ENCODE data around the gene TERB1.

GRCh38 chr16:66754211-66754610 lies 47.2 kb downstream of the TERB1 start:
- TF ChIP-seq, protein P1, sequence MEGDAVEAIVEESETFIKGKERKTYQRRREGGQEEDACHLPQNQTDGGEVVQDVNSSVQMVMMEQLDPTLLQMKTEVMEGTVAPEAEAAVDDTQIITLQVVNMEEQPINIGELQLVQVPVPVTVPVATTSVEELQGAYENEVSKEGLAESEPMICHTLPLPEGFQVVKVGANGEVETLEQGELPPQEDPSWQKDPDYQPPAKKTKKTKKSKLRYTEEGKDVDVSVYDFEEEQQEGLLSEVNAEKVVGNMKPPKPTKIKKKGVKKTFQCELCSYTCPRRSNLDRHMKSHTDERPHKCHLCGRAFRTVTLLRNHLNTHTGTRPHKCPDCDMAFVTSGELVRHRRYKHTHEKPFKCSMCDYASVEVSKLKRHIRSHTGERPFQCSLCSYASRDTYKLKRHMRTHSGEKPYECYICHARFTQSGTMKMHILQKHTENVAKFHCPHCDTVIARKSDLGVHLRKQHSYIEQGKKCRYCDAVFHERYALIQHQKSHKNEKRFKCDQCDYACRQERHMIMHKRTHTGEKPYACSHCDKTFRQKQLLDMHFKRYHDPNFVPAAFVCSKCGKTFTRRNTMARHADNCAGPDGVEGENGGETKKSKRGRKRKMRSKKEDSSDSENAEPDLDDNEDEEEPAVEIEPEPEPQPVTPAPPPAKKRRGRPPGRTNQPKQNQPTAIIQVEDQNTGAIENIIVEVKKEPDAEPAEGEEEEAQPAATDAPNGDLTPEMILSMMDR (IDR thresholded peaks at IDR 0.05): no peak
- TF ChIP-seq POLR2A (IDR thresholded peaks at IDR 0.05): no peak

Measured in lower leg skin (tissue), 3 donors.